ENCODE results near the gene SERPINB6.

DNA sequence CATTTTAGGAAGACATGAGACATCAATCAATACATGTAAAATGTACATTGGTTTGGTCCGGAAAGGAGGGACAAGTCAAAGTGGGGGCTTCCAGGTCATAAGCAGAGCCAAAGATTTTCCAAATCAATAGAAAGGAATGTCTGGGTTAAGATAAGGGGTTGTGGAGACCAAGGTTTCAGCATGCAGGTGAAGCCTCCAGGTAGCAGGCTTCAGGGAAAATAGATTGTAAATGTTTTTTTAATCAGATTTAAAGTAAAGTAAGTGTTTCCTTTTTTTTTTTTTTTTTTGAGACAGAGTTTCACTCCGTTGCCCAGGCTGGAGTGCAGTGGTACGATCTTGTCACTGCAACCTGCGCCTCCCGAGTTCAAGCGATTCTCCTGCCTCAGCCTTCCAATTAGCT is 51.5 kb downstream of the SERPINB6 start:
- TF ChIP-seq TAF15 (IDR thresholded peaks at IDR 0.05; ENCODE audit: low read depth, low read length): no peak
- no peak for TF ChIP-seq TEAD4 (IDR thresholded peaks at IDR 0.05; ENCODE audit: low read length)
- TF ChIP-seq TEAD4 (CRISPR knock-in tag; IDR thresholded peaks at IDR 0.05; ENCODE audit: borderline replicate concordance): no peak
- TF ChIP-seq HDAC2 (IDR thresholded peaks at IDR 0.05): no peak
- TF ChIP-seq, protein P1, sequence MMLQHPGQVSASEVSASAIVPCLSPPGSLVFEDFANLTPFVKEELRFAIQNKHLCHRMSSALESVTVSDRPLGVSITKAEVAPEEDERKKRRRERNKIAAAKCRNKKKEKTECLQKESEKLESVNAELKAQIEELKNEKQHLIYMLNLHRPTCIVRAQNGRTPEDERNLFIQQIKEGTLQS (IDR thresholded peaks at IDR 0.05): no peak
- TF ChIP-seq, protein P1 (CRISPR knock-in tag; conservative IDR thresholded peaks at IDR 0.05): no peak
- TF ChIP-seq, protein P2, sequence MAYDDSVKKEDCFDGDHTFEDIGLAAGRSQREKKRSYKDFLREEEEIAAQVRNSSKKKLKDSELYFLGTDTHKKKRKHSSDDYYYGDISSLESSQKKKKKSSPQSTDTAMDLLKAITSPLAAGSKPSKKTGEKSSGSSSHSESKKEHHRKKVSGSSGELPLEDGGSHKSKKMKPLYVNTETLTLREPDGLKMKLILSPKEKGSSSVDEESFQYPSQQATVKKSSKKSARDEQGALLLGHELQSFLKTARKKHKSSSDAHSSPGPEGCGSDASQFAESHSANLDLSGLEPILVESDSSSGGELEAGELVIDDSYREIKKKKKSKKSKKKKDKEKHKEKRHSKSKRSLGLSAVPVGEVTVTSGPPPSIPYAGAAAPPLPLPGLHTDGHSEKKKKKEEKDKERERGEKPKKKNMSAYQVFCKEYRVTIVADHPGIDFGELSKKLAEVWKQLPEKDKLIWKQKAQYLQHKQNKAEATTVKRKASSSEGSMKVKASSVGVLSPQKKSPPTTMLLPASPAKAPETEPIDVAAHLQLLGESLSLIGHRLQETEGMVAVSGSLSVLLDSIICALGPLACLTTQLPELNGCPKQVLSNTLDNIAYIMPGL (CRISPR knock-in tag; IDR thresholded peaks at IDR 0.05): no peak
- TF ChIP-seq JUN (IDR thresholded peaks at IDR 0.05; ENCODE audit: borderline replicate concordance, low read depth, low read length): no peak
- no peak for TF ChIP-seq JUN (CRISPR knock-in tag; IDR thresholded peaks at IDR 0.05; ENCODE audit: borderline replicate concordance)
- TF ChIP-seq ETV6 (IDR thresholded peaks at IDR 0.05; ENCODE audit: borderline replicate concordance in 1 of 2, low read depth in 2 of 2, low read length in 1 of 2): no peak
- TF ChIP-seq ETV6 (CRISPR knock-in tag; IDR thresholded peaks at IDR 0.05; ENCODE audit: borderline replicate concordance): no peak
- TF ChIP-seq, protein P3, sequence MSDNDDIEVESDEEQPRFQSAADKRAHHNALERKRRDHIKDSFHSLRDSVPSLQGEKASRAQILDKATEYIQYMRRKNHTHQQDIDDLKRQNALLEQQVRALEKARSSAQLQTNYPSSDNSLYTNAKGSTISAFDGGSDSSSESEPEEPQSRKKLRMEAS (CRISPR knock-in tag; IDR thresholded peaks at IDR 0.05): no peak
- TF ChIP-seq, protein P4, sequence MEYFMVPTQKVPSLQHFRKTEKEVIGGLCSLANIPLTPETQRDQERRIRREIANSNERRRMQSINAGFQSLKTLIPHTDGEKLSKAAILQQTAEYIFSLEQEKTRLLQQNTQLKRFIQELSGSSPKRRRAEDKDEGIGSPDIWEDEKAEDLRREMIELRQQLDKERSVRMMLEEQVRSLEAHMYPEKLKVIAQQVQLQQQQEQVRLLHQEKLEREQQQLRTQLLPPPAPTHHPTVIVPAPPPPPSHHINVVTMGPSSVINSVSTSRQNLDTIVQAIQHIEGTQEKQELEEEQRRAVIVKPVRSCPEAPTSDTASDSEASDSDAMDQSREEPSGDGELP (CRISPR knock-in tag; IDR thresholded peaks at IDR 0.05; ENCODE audit: borderline replicate concordance): no peak
- no peak for TF ChIP-seq NR3C1 (CRISPR knock-in tag; IDR thresholded peaks at IDR 0.05)
- TF ChIP-seq, protein P5, sequence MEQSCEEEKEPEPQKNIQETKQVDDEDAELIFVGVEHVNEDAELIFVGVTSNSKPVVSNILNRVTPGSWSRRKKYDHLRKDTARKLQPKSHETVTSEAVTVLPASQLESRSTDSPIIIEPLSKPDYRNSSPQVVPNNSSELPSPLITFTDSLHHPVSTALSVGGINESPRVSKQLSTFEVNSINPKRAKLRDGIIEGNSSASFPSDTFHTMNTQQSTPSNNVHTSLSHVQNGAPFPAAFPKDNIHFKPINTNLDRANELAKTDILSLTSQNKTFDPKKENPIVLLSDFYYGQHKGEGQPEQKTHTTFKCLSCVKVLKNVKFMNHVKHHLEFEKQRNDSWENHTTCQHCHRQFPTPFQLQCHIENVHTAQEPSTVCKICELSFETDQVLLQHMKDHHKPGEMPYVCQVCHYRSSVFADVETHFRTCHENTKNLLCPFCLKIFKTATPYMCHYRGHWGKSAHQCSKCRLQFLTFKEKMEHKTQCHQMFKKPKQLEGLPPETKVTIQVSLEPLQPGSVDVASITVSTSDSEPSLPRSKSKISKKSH (CRISPR knock-in tag; IDR thresholded peaks at IDR 0.05): no peak

Measured in K562 (cell line).